DND-41 (cell line): ENCODE measurements around the gene SORT1.

Experiments
- CTCF ChIP-seq: IDR thresholded peaks from 2 replicates; pipeline ENCODE4 v1.5.1; 2012; ENCODE audit warnings: borderline replicate concordance, low read length, moderate library complexity, mild to moderate bottlenecking; ENCODE audit not compliant: poor library complexity, severe bottlenecking; ENCODE audit errors: extremely low read depth
- EZH2 ChIP-seq: IDR thresholded peaks from 3 replicates; pipeline ENCODE4 v1.6.1; 2012; ENCODE audit warnings: borderline replicate concordance, low read depth, mild to moderate bottlenecking, moderate library complexity, low read length, inconsistent platforms; ENCODE audit not compliant: severe bottlenecking

GRCh38 chr1:109350182-109350581 is 47.5 kb downstream of the SORT1 start:
- no peak for TF ChIP-seq CTCF
- no peak for TF ChIP-seq EZH2
